ENCODE measurements around the gene TMEM92. TPM values are rescaled to one million over a fixed set of nuclear protein-coding genes. Genes with fewer than 3 reads are reported as not detected.
"Not testable (repeated sequence)": the region's sequence is repeated elsewhere in the genome, so short reads cannot be mapped to it uniquely, and the experiment has no call there.

TMEM92 gene
- total RNA-seq, 2 donors from 2014 or later: 0.10 to 0.65 TPM

DNA sequence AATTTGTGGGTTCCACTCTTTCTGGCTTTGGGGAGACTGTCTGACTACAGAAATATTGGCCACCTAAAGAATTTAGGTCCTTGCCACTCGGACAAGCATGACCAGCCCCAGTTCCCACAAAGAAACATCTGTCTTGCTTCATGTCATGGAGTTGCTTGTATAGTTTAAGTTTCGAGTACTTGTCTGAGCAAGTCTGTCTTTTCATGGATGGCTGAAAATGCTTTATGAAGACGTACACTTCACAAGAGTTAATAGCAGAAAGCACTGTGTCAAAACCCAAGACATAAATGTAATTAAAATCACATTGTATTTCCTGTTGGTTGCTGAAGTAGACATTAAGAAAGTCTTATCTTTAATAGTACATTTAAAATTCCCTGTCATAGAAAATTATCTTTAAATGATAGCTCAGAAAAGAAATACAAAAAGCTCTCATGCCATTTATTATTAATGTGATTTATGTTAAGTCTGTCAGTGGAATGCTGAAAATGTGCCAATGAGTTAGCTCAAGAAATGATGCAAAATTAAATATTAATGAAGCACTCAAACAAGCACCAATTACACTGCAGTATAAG, 41.8 kb downstream of the TMEM92 start:
- ATAC-seq (no peak), DNase-seq (no peak)
- intact Hi-C loops (cut with DNase I): no loop called here

DNA sequence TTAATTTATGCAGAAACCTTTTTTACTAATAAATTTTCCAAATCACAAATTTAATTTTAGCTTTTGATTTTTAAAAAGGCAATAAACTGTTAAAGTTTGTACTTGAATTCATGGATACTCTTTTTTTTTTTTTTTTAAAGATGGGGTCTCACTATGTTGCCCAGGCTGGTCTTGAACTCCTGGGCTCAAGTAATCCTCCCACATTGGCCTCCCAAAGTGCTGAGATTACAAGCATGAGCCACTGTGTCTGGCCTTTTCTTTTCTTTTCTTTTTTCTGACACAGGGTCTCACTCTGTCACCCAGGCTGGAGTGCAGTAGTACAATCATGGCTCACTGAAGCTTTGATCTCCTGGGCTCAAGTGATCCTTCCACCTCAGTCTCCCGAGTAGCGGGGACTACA, 42.4 kb downstream of the TMEM92 start:
- DNase-seq; intact Hi-C loops (cut with DNase I); ATAC-seq: not testable (repeated sequence)

DNA sequence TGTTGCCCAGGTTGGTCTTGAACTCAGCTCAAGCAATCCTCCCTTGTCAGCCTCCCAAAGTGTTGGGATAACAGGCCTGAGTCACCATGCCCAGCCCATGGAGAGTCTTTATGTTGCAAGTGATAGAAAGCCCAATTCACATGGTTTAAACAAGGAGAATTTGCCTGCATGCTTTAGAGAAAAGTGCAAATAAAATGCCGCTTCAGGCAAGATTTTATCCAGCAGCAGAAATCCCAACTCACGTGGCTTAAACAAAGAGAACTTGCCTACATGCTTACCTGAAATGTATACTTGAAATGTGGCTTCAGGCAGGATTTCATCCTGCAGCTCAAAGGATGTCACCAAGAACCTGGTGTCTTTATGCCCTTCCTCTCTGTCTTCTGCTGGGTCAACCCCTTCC, 42.9 kb downstream of the TMEM92 start:
- intact Hi-C loops (cut with DNase I): no loop called here
- no peak for ATAC-seq

DNA sequence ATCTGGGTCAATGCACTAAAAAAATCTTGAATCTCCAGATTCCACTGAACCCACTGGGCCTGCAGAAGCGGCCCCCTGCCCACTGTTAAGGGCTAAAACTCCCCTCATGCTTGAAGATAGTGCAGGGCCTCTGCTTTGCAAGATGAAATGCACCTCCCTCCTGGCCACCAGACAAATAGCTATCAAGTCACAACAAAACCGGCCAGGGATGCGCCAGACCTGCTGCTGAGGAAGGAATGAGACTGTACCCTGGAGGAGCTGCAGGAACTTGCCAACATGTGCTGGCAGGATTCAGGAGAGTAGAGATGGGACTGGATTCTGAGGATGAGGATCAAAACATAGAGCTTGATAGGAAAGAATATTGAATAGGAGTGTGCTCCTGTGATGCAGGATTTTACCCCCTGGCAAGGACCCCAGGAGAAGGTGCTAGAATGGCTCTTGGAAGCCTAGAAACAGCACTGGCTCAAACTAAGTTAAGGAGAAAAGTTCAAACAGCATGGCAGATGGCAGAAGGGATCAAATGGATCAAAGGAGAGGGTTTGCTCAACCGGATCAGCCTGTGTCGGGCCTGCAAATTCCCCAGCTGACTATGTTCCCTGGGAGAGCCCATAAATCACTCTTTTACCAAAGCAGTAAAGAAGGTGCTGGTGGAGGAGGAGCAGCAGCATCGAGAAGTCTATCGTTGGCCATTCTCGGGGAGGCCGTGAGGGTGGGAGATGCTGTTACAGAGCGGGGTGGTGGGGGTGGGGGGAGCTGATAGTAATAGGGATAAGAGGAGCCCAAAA, 44.4 kb downstream of the TMEM92 start:
- intact Hi-C loops (cut with DNase I): no loop called here
- ATAC-seq (no peak), DNase-seq (no peak)

More for the DNA sequence above, 42.9 kb downstream of the TMEM92 start:
- no peak for DNase-seq

DNA sequence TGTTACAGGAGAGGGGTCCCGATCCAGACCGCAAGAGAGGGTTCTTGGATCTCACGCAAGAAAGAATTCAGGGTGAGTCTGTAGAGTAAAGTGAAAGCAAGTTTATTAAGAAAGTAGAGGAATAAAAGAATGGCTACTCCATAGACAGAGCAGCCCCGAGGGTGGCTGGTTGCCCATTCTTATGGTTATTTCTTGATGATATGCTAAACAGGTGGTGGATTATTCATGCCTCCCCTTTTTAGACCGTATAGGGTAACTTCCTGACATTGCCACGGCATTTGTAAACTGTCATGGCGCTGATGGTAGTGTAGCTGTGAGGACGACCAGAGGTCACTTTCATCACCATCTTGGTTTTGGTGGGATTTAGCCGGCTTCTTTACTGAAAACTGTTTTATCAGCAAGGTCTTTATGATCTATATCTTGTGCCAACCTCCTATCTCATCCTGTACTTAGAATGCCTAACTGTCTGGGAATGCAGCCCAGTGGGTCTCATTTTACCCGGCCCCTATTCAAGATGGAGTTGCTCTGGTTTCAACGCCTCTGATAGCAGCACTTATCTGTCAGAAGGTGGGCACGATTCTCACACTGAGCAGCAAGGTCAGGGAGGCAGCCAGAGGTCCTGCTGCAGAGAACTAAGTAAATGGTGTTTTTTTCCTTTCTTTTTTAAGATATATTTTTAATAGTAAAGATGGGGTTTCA, 45.2 kb downstream of the TMEM92 start:
- intact Hi-C loops (cut with DNase I): no loop called here
- DNase-seq (no peak), ATAC-seq (no peak)

DNA sequence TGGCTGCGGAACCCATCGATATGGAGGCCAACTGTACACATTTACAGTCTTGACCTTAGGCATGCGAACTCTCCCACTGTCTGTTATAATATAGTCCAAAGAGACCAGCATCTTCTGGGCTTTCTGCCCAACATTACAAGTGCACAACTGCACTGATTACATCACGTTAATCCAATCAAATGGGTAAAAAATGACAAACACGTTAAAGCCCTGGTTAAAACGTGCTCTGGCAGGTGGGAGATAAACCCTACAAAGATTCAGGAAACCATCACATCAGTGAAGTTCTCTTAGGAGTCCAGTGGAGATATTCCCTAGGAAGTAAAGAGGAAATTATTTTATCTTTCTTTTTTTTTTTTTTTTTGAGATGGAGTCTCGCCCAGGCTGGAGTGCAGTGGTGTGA, 48.0 kb downstream of the TMEM92 start:
- ATAC-seq (no peak), DNase-seq (no peak)
- intact Hi-C loops (cut with DNase I): no loop called here

DNA sequence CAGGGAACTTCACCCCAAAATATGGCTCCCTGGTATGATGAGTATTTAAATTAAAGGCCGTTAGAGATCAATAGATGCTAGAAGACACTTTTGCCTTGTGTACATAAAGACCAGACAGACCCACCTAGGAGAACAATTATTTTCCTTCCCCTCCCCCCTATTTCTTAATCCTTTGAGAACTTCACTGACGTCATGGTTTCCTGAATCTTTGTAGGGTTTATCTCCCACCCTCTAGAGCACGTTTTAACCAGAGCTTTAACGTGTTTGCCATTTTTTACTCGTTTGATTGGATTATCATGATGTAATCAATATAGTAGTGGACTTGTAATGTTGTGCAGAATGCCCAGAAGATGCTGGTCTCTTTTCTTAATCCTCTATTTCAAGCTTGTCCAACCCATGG, 48.8 kb downstream of the TMEM92 start:
- intact Hi-C loops (cut with DNase I): no loop called here
- ATAC-seq: no peak
- DNase-seq: no peak

DNA sequence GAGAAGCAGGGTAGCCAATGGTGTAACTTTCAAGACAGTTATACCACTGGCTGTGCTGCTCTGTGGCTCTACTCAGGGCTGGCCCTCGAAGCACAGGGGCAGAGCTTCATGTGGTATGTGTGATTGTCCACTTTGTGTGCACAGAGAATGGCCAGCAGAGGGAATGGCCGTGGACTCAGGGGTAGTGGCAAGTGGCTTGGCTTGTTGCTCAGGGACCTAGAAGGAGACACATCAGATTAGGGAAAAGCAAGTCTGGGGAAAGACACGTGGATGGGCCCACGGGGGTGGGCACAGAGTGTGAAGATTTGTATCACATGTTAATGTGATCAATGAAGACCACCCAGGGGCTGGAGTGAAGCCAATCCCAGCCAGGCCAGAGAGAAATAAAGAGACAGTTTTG, 51.6 kb downstream of the TMEM92 start:
- intact Hi-C loops (cut with DNase I): no loop called here
- DNase-seq: no peak
- no peak for ATAC-seq

DNA sequence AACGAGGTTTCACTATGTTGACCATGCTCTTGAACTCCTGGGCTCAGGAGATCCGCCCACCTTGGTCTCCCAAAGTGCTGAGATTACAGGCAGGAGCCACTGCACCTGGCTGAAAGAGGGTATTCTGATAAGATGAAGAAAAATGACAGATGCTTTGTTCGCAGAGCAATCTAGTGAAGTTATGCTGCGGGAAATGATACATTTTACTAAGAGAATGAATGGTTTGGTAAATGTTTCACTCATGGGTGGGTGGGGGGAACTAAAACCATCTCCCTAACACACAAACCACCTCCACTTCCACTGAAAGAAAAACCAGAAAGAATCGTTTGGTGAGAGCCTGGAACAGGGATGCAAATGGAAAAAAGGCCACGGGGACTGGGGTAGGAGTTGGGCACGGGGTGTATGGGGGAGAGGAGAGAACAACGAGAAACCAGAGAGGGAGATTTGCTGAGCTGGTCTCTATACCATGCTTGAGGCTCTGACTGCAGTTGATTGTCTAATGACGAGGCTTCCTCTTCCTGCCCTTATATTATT, 52.6 kb downstream of the TMEM92 start:
- DNase-seq (no peak), ATAC-seq (no peak)
- intact Hi-C loops (cut with DNase I): no loop called here

DNA sequence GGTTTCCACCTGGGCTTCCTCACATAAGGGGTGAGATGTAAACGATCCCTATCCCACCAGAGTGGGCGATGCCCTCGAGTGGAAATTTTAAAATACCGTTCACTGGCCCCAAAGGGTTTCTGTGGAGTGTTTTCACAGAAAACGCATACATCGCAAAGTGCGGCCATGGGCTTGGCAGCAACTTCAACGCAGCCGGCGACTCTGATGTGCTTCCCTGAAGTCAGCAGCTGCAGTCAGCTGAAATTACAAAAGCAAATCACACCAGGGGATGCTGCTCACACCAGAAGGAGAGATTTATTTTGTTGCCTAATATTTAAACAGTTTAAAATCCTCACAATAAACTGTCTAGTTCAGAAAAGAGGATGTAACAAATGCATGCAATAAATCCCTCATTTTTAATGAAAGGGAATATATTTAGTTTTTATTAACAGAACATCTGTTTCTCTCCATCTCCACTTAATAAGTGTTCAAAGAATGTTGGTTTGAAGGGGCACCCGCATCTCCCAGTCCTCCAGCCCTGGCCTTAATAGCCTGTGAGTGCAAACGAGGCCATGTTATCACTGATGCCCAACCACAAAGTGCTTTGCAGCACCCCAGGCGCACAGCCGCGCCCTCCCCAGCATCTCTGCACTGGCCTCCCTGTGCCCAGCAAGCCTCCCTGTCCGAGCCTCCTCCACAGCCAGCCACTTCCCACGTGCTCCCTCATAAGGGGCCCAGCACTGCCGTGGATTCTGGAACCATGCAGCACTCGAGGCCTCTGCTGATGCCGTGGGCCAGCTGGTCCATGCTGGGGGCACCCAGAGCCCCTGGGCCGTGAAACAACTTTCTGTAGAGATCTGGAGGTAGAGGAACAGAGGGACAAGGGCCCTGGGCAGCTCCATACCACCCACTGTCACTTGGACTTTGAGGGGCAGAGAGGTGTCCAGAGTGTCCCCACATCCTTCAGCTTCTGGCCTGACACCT, 54.4 kb downstream of the TMEM92 start:
- ATAC-seq: no peak
- intact Hi-C loops (cut with DNase I): no loop called here
- DNase-seq: no peak

DNA sequence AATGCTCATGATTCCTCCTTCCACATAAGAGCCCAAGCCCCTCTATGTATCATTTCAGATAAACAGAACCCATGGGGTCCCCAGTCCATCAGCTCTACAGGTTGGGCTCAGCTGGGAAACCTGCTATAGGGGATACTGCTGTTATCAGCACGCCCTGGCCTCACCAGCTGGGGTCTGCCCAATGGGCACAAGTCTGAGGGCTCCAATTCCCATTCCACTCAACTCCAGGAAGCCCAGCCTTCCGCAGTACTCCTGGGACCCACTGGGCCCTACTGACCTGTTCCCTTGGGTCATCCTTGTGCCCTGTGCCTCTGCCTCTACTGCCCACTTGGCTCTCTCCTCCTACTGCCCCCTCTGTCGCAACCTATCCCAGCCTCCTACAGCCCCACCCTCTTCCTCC, 55.5 kb downstream of the TMEM92 start:
- intact Hi-C loops (cut with DNase I): no loop called here
- DNase-seq: no peak

DNA sequence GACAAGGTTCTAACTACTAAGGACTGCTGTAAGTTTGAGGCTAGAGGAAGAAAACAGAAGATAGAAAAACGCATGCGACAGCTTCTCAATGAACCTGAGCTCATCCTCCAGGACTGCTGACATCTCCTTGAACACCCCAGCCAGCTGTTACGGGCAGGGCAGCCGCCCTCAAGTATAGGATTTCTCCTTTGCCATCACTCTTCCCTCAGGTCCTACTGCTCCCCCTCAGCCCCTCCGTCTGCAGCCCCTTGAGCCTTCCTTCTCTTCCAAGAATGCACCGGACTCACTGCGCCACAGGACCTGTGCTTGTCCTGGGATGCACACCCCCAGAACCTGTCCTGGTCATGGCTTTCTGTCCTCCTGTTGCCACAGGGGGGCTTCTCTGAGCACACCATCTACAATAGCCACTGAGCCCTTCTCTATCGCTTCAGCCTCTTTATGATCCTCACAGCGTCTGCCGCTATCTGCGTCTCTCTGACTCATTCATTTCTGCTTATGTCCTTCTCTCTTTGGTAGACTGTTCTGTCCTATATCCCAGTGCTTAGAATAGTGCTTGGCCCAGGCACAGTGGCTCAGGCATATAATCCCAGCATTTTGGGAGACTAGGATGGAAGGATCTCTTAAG, 56.0 kb downstream of the TMEM92 start:
- intact Hi-C loops (cut with DNase I): no loop called here
- no peak for ATAC-seq
- no peak for DNase-seq

More for the DNA sequence above, 55.5 kb downstream of the TMEM92 start:
- peak in 1 of 2 donors; percentile 27 for ATAC-seq

Other genes with a start within 250 kb of the TMEM92 start
- gene ITGA3, start 218.4 kb upstream of the TMEM92 start, total RNA-seq: 10 to 100 TPM; 26.5 to 35.9 TPM
- 100 to 1,000 TPM; 156 to 203 TPM for gene PDK2, start 179.1 kb upstream of the TMEM92 start, total RNA-seq
- 1 to 10 TPM; 1.6 to 2.1 TPM for gene SAMD14, start 144.3 kb upstream of the TMEM92 start, total RNA-seq
- gene PPP1R9B, start 123.8 kb upstream of the TMEM92 start, total RNA-seq: 10 to 100 TPM; 35.8 to 43.4 TPM
- 100 to 1,000 TPM in 1 of 2 donors, 10 to 100 TPM in 1; 96.3 to 131 TPM for gene SGCA, start 108.5 kb upstream of the TMEM92 start, total RNA-seq
- 100 to 1,000 TPM; 106 to 151 TPM for gene COL1A1, start 72.8 kb upstream of the TMEM92 start, total RNA-seq
- gene XYLT2, start 71.7 kb downstream of the TMEM92 start, total RNA-seq: 10 to 100 TPM; 13.6 to 17.3 TPM
- gene MRPL27, start 98.7 kb downstream of the TMEM92 start, total RNA-seq: 10 to 100 TPM; 68.6 to 78.5 TPM
- gene EME1, start 98.8 kb downstream of the TMEM92 start, total RNA-seq: 1 to 10 TPM in 1 of 2 donors, under 1 TPM in 1; 0.24 to 1.3 TPM
- gene LRRC59, start 123.1 kb downstream of the TMEM92 start, total RNA-seq: 10 to 100 TPM; 35.3 to 70.5 TPM
- gene ACSF2, start 151.8 kb downstream of the TMEM92 start, total RNA-seq: 10 to 100 TPM; 64.8 to 66.4 TPM
- 1 to 10 TPM in 1 of 2 donors, under 1 TPM in 1; 0.37 to 1.1 TPM for gene CHAD, start 194.4 kb downstream of the TMEM92 start, total RNA-seq
- 10 to 100 TPM; 31.6 to 38.8 TPM for gene RSAD1, start 204.4 kb downstream of the TMEM92 start, total RNA-seq
- gene MYCBPAP, start 234.0 kb downstream of the TMEM92 start, total RNA-seq: under 1 TPM; 0.39 to 0.59 TPM

Data from left cardiac atrium (tissue), 4 donors.